PC-9 (cell line): Measurements from ENCODE around the gene AEN. TPM values are rescaled to one million over a fixed set of nuclear protein-coding genes. Genes with fewer than 3 reads are reported as not detected.

Experiments
- BruUV-seq: library from RNA; stranded (reverse); fragments of 400-500 nt; replicated peaks from 2 replicates; lab custom pipeline; 2021; lab: Mats Ljungman, UMichigan
- CTCF ChIA-PET: fragments of 300-600 bp; sonication (Branson Sonifier 250); formaldehyde crosslinking; loops from one replicate; lab custom pipeline; 2022; ENCODE audit warnings: antibody characterized with exemption; lab: Charles Lee
- POLR2A ChIA-PET: fragments of 300-600 bp; sonication (Branson Sonifier 250); formaldehyde crosslinking; loops from one replicate; lab custom pipeline; 2022; ENCODE audit warnings: antibody characterized with exemption; ENCODE audit not compliant: unreplicated experiment; lab: Charles Lee
- DNase-seq, 2 experiments: peaks; one replicate each; pipeline versions ENCODE4 v3.0.0 to v3.0.0-alpha.2; 2015 to 2022; ENCODE audit warnings: mixed read lengths in 1 of 2
- H2AFZ ChIP-seq: fragments of 200-600 bp; sonication (generic); 2 replicates; pipeline ENCODE4 v1.8.1; 2017; ENCODE audit warnings: antibody characterized with exemption
- H3F3A ChIP-seq: fragments of 200-600 bp; sonication (generic); 2 replicates; pipeline ENCODE4 v1.8.1; 2017; ENCODE audit warnings: antibody characterized with exemption, mild to moderate bottlenecking, low read depth; ENCODE audit not compliant: insufficient read depth
- H3K27ac ChIP-seq: fragments of 200-600 bp; sonication (generic); 2 replicates; pipeline ENCODE4 v1.6.1; 2016; ENCODE audit warnings: mixed run types
- H3K27me3 ChIP-seq: fragments of 200-600 bp; sonication (generic); 2 replicates; pipeline ENCODE4 v1.6.1; 2016; ENCODE audit warnings: low read depth, mixed run types; ENCODE audit not compliant: insufficient read depth
- H3K36me3 ChIP-seq: fragments of 200-600 bp; sonication (generic); 2 replicates; pipeline ENCODE4 v1.6.1; 2016; ENCODE audit warnings: low read depth, mixed run types
- H3K4me1 ChIP-seq: fragments of 200-600 bp; sonication (generic); replicated peaks from 2 replicates; pipeline ENCODE4 v1.6.1; 2016; ENCODE audit warnings: mixed run types; ENCODE audit not compliant: insufficient read depth
- H3K4me2 ChIP-seq: fragments of 200-600 bp; sonication (generic); 2 replicates; pipeline ENCODE4 v1.6.1; 2017; ENCODE audit warnings: mixed run types
- H3K4me3 ChIP-seq: fragments of 200-600 bp; sonication (generic); 2 replicates; pipeline ENCODE4 v1.6.1; 2016; ENCODE audit warnings: mixed run types
- H3K79me2 ChIP-seq: fragments of 200-600 bp; sonication (generic); 2 replicates; pipeline ENCODE4 v1.6.1; 2017; ENCODE audit warnings: low read depth, mixed run types
- H3K9me2 ChIP-seq: fragments of 200-600 bp; sonication (generic); 2 replicates; pipeline ENCODE4 v1.8.1; 2017; ENCODE audit warnings: mild to moderate bottlenecking; ENCODE audit not compliant: insufficient read depth
- H3K9me3 ChIP-seq: fragments of 200-600 bp; sonication (generic); 2 replicates; pipeline ENCODE4 v1.8.1; 2016; ENCODE audit warnings: low read depth; ENCODE audit not compliant: insufficient read depth
- H4K20me1 ChIP-seq: fragments of 200-600 bp; sonication (generic); 2 replicates; pipeline ENCODE4 v1.8.1; 2017; ENCODE audit not compliant: insufficient read depth
- EZH2 ChIP-seq: fragments of 200-600 bp; sonication (generic); IDR thresholded peaks from 2 replicates; pipeline ENCODE4 v1.8.0; 2017; ENCODE audit warnings: antibody characterized with exemption, low read depth
- intact Hi-C: fragments of 100-400 bp; cut with micrococcal nuclease; formaldehyde crosslinking; loops from one replicate; pipeline ENCODE4 v1.10.0; 2022; ENCODE audit not compliant: unreplicated experiment
- total RNA-seq: library from RNA; stranded (reverse); gene quantifications from 2 replicates; pipeline ENCODE4 v1.2.3, GENCODE V29; 2021
- TF ChIP-seq, protein P1 (sequence below): fragments of 200-600 bp; sonication (generic); conservative IDR thresholded peaks from 2 replicates; pipeline ENCODE4 v1.6.1; 2017; ENCODE audit warnings: mixed run types, antibody characterized with exemption, mild to moderate bottlenecking, moderate library complexity

The AEN gene
- total RNA-seq, 1 experiment from 2014 or later: 7.8 TPM

DNA sequence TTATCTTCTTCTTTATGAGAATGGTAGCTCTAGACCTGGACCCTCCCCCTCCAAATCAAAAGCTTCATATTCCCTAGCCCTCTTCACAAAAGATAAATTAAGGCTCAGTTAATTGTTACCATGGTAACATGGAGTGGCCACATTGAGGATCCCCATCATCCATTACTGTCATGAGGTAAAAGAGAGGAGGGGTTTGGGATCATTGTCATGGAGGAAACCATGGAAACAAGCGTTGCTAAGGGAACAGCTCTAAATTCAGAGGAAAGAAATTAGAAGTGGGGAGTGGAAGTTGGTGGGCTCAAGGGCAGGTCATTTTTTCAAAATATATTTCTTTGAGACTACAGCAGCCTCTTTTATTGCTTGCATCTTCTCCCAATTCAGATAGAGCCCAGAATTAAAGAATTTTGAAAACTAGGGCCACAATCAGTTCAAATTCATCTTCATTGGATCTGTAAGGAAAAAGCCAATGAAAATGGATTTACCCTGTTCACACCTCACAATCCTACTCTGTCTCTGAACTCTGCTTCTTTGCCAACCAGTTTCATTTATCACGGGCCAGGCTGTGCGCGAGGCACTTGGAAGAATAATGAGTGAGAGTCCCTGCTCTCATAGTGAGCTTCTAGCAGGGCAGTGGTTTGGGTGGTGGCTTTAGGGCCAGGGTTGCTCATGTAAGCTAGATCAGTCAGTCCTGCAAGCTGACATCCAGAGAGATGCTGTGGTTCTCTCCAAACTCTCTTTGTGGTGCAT, 11.6 kb upstream of the AEN start:
- POLR2A ChIA-PET: no interaction called here
- Histone ChIP-seq H3K27me3 (peaks cover 51% of the 10 kb centered on the region), H3K27ac (no peak overlapping the region), H3K9me2 (no peaks in the 10 kb centered on the region), H3K79me2 (no peaks in the 10 kb centered on the region), H3K4me1 (no peaks in the 10 kb centered on the region), H3K4me2 (no peak overlapping the region), H3K9me3 (no peaks in the 10 kb centered on the region), H3K36me3 (no peaks in the 10 kb centered on the region), H3F3A (no peaks in the 10 kb centered on the region), H4K20me1 (no peaks in the 10 kb centered on the region), H3K4me3 (no peak overlapping the region), H2AFZ (no peak overlapping the region)
- CTCF ChIA-PET: no interaction called here
- intact Hi-C loops: no loop called here
- TF ChIP-seq, protein P1, sequence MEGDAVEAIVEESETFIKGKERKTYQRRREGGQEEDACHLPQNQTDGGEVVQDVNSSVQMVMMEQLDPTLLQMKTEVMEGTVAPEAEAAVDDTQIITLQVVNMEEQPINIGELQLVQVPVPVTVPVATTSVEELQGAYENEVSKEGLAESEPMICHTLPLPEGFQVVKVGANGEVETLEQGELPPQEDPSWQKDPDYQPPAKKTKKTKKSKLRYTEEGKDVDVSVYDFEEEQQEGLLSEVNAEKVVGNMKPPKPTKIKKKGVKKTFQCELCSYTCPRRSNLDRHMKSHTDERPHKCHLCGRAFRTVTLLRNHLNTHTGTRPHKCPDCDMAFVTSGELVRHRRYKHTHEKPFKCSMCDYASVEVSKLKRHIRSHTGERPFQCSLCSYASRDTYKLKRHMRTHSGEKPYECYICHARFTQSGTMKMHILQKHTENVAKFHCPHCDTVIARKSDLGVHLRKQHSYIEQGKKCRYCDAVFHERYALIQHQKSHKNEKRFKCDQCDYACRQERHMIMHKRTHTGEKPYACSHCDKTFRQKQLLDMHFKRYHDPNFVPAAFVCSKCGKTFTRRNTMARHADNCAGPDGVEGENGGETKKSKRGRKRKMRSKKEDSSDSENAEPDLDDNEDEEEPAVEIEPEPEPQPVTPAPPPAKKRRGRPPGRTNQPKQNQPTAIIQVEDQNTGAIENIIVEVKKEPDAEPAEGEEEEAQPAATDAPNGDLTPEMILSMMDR: no peak
- no peak for TF ChIP-seq EZH2
- DNase-seq: no peak
- no TSS peak for BruUV-seq

DNA sequence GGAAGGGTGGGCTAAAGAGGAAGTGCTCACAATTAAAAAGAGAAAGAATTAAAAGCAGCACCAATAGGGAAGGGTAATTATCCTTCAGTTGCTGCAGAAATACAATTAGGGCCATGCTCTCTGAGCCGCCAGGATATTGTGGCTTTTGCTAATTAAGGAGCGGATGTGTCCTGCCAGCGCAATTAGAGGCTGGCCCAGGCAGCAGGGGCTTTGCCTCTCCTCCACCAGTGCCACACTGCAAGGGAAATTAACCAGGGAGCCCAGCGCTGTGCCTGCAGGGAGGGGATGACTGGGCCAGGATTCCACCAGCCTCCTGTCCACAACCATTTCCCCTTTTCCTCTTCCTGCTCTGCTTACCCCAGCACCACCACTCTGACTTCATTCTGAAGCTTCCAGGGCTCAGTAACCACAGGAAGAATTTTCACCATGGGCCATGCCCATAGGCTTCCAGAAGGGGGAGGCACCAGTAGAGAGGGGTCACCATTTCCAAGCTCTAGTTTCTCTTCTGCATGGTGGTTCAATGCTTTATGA, 10.4 kb upstream of the AEN start:
- H3K79me2 ChIP-seq: no peaks in the 10 kb centered on the region
- no peak overlapping the region for H2AFZ ChIP-seq
- no peaks in the 10 kb centered on the region for H3K9me3 ChIP-seq
- H3K36me3 ChIP-seq: no peaks in the 10 kb centered on the region
- no peaks in the 10 kb centered on the region for H3K9me2 ChIP-seq
- intact Hi-C loops: no loop called here
- H3K4me1 ChIP-seq: no peaks in the 10 kb centered on the region
- DNase-seq: no peak
- no peak overlapping the region for H3K4me3 ChIP-seq
- ChIA-PET POLR2A (no interaction called here), CTCF (interaction anchor here (0.6 kb wide), 1 partner anchor 391 kb away, joined by 5 read pairs; no protein-coding TSS in a partner anchor)
- H3F3A ChIP-seq: no peaks in the 10 kb centered on the region
- H3K4me2 ChIP-seq: no peak overlapping the region
- peaks cover 40% of the 10 kb centered on the region for H3K27me3 ChIP-seq
- no TSS peak for BruUV-seq
- H4K20me1 ChIP-seq: no peaks in the 10 kb centered on the region
- no peak overlapping the region for H3K27ac ChIP-seq
- no peak for TF ChIP-seq EZH2
- TF ChIP-seq, protein P1: no peak

DNA sequence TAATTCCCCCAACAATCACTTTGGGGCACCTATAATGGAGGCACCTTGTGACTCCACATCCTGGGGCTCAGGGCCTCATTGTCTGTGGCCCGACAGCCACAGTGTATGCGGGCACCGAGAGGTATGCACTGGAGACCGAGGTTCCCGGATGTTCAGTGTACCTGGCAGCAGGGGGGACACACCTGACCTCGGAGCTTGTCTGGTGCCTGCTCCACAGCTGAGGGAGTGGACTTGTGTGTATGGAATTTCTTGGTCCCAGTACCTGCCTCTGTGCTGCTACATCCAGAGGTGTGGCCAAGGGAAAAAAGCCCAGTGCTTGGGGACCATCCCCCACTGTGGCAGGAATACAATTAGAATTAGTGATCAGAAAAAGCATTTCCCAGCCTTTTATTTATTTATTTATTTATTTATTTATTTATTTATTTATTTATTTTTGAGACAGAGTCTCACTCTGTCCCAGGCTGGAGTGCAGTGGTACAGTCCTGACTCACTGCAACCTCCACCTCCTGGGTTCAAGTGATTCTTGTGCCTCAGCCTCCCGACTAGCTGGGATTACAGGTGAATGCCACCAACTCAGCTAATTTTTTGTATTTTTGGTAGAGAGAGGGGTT, 8.8 kb upstream of the AEN start:
- no peaks in the 10 kb centered on the region for H3K36me3 ChIP-seq
- no peak overlapping the region for H3K4me2 ChIP-seq
- BruUV-seq: no TSS peak
- H3K27me3 ChIP-seq: peaks cover 28% of the 10 kb centered on the region
- H3K79me2 ChIP-seq: no peaks in the 10 kb centered on the region
- no peaks in the 10 kb centered on the region for H3K4me1 ChIP-seq
- H2AFZ ChIP-seq: no peak overlapping the region
- TF ChIP-seq, protein P1: no peak
- TF ChIP-seq EZH2: no peak
- no peak overlapping the region for H3K4me3 ChIP-seq
- no peaks in the 10 kb centered on the region for H3F3A ChIP-seq
- DNase-seq: no peak
- ChIA-PET POLR2A (no interaction called here), CTCF (no interaction called here)
- H4K20me1 ChIP-seq: no peaks in the 10 kb centered on the region
- H3K9me2 ChIP-seq: peaks cover 3% of the 10 kb centered on the region; the same call in 1 of the 2 replicates
- no peaks in the 10 kb centered on the region for H3K9me3 ChIP-seq
- H3K27ac ChIP-seq: no peak overlapping the region
- intact Hi-C loops: no loop called here
